OCI-LY7 (cell line): ENCODE results near the gene HERC3.

Source experiments
- EZH2phosphoT487 ChIP-seq: fragments of 200-600 bp; sonication (generic); IDR thresholded peaks from 2 replicates; pipeline ENCODE4 v1.6.1; 2018; ENCODE audit warnings: low read depth, borderline replicate concordance, mild to moderate bottlenecking, mixed run types, antibody characterized with exemption, low read length, moderate library complexity, mixed read lengths
- TF ChIP-seq, protein P1 (sequence below): fragments of 200-600 bp; sonication (generic); conservative IDR thresholded peaks from 2 replicates; pipeline ENCODE4 v1.5.1; 2014; ENCODE audit warnings: mild to moderate bottlenecking, antibody characterized with exemption, low read length, moderate library complexity, mixed read lengths

DNA sequence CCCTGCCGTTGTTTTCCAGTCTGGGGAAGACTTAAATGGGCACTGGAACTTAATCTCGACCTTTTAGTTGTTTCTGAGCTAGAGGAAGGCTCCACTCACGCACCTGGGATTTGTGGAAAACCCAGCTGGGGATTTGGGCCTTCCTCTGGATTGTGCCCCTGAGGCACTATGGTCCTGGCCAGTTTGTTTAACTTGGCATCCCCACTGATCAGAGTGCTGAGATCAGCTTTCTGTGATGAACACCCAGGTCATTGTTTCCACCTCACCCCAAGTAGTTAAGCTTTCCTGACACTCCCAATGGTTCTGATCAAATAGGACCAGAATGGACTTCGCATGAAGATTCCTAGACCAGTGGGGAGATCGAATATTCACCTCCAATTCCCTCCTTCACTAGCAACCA is 125.8 kb downstream of the HERC3 start:
- TF ChIP-seq, protein P1, sequence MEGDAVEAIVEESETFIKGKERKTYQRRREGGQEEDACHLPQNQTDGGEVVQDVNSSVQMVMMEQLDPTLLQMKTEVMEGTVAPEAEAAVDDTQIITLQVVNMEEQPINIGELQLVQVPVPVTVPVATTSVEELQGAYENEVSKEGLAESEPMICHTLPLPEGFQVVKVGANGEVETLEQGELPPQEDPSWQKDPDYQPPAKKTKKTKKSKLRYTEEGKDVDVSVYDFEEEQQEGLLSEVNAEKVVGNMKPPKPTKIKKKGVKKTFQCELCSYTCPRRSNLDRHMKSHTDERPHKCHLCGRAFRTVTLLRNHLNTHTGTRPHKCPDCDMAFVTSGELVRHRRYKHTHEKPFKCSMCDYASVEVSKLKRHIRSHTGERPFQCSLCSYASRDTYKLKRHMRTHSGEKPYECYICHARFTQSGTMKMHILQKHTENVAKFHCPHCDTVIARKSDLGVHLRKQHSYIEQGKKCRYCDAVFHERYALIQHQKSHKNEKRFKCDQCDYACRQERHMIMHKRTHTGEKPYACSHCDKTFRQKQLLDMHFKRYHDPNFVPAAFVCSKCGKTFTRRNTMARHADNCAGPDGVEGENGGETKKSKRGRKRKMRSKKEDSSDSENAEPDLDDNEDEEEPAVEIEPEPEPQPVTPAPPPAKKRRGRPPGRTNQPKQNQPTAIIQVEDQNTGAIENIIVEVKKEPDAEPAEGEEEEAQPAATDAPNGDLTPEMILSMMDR = no peak
- no peak for TF ChIP-seq EZH2phosphoT487
